ENCODE measurements around the gene ERBB4. TPM values are rescaled to one million over a fixed set of nuclear protein-coding genes. Genes with fewer than 3 reads are reported as not detected.

The ERBB4 gene
- total and polyA plus RNA-seq, 10 of the 15 experiments (the other 5 are each of a cell fraction or from before 2014, with no cell fraction given): under 0.01 to 0.23 (median 0.01) TPM; not detected in 4

- Histone ChIP-seq H3K27ac (ENCODE audit: control insufficient read depth, insufficient read depth) (no peak overlapping the region), H3K4me1 (ENCODE audit: control insufficient read depth, insufficient read depth, low read length) (no peaks in the 10 kb centered on the region), H3K4me2 (ENCODE audit: control insufficient read depth, insufficient read depth) (no peak overlapping the region), H3K9me3 (replicated peaks; ENCODE audit: control insufficient read depth, insufficient read depth, low read length) (no peaks in the 10 kb centered on the region), H3K79me2 (ENCODE audit: control insufficient read depth, insufficient read depth, low read length) (no peaks in the 10 kb centered on the region), H3K27me3 (replicated peaks in 1 of 2; ENCODE audit: control insufficient read depth in 2 of 2, insufficient read depth in 2 of 2, low read length in 1 of 2) (no peaks in the 10 kb centered on the region), H3K9ac (ENCODE audit: control insufficient read depth, insufficient read depth, low read length) (no peak overlapping the region), H2AFZ (ENCODE audit: control insufficient read depth, low read depth, low read length) (no peak overlapping the region), H4K20me1 (ENCODE audit: control insufficient read depth, insufficient read depth) (no peaks in the 10 kb centered on the region), H3K36me3 (ENCODE audit: control insufficient read depth in 2 of 2, insufficient read depth in 2 of 2, low read length in 1 of 2) (no peaks in the 10 kb centered on the region), H3K4me3 (no peak overlapping the region)
- POLR2A ChIA-PET: no interaction called here
- ATAC-seq (no peak), DNase-seq (ENCODE audit: low read depth, low spot score) (no peak), FAIRE-seq (no peak)
- intact Hi-C loops (cut with micrococcal nuclease; ENCODE audit: unreplicated experiment) (no loop called here), in situ Hi-C loops (cut with MboI) (no loop called here)
- SMC1A ChIA-PET (ENCODE audit: uncharacterized antibody, unreplicated experiment): no interaction called here
- TF ChIP-seq CUX1 (IDR thresholded peaks at IDR 0.05; ENCODE audit: insufficient replicate concordance, low read depth, low read length) (no peak), DPF2 (IDR thresholded peaks at IDR 0.05) (no peak), SMC3 (IDR thresholded peaks at IDR 0.05; ENCODE audit: borderline replicate concordance, low read length) (no peak), RELA (IDR thresholded peaks at IDR 0.05; ENCODE audit: borderline replicate concordance, partially characterized antibody) (no peak), POLR2A (IDR thresholded peaks at IDR 0.05; ENCODE audit: low read depth, low read length) (no peak), KAT2A (conservative IDR thresholded peaks at IDR 0.05; ENCODE audit: control insufficient read depth, low read depth, low read length) (no peak), ZNF24 (IDR thresholded peaks at IDR 0.05) (no peak)
- RAD21 ChIA-PET (ENCODE audit: unreplicated experiment): no interaction called here
- CTCF ChIA-PET: interaction anchor here (0.7 to 1.5 kb wide), 3 partner anchors 8 to 299 kb away, joined by 3 read pairs; no protein-coding TSS in a partner anchor
- no TSS peak for BruUV-seq (replicated peaks)
- 50% methylated on average over 4 of the region's 4 CpGs for WGBS (ENCODE audit: insufficient coverage, insufficient replicate concordance, low lambda C conversion rate, missing lambda C conversion rate)
Measured at GRCh38 chr2:211503198-211503597, 1035.4 kb downstream of the ERBB4 start.
